ENCODE results near the gene DLGAP4. TPM values are rescaled to one million over a fixed set of nuclear protein-coding genes. Genes with fewer than 3 reads are reported as not detected.

The DLGAP4 gene
- polyA plus RNA-seq, 1 donor (not counting 4 experiments of a cell fraction or from before 2014, with no cell fraction given) = 9.6 TPM

- dilution Hi-C loops (cut with MboI; ENCODE audit: extremely low pct_ligation_motif_present, low sequenced_read_pairs) = no loop called here
- Histone ChIP-seq H3K9me1 (ENCODE audit: control insufficient read depth, extremely low read depth, insufficient read depth, low read length) (no peaks in the 10 kb centered on the region), H3K4me1 (ENCODE audit: control insufficient read depth, extremely low read depth, insufficient read depth, low read length) (peaks cover 31% of the 10 kb centered on the region), H3K9ac (ENCODE audit: control insufficient read depth, extremely low read depth, insufficient read depth, low read length) (no peak overlapping the region), H3K36me3 (ENCODE audit: control insufficient read depth in 2 of 2, extremely low read depth in 1 of 2, insufficient read depth in 2 of 2, low read length in 2 of 2) (no peaks in the 10 kb centered on the region), H3K27me3 (ENCODE audit: control insufficient read depth, extremely low read depth, insufficient read depth, low read length) (no peaks in the 10 kb centered on the region), H3K9me3 (ENCODE audit: control insufficient read depth, low read depth, low read length) (no peaks in the 10 kb centered on the region), H3K27ac (ENCODE audit: control insufficient read depth, insufficient read depth, low read length) (no peak overlapping the region), H3K4me2 (ENCODE audit: control insufficient read depth, extremely low read depth, insufficient read depth, low read depth, low read length) (no peak overlapping the region), H3K4me3 (ENCODE audit: control insufficient read depth in 2 of 3, extremely low read depth in 1 of 3, insufficient read depth in 2 of 3, low read depth in 1 of 3, low read length in 3 of 3) (no peak overlapping the region), H3K79me2 (ENCODE audit: control insufficient read depth, insufficient read depth, low read length) (no peaks in the 10 kb centered on the region), H4K20me1 (ENCODE audit: control insufficient read depth, extremely low read depth, insufficient read depth, low read length) (no peaks in the 10 kb centered on the region), H2AFZ (ENCODE audit: control insufficient read depth, low read length) (no peak overlapping the region)
- TF ChIP-seq CTCF (optimal IDR thresholded peaks at IDR 0.05 in 1 of 3, IDR thresholded peaks at IDR 0.05 in 1 of 3, conservative IDR thresholded peaks at IDR 0.05 in 1 of 3; ENCODE audit: extremely low read depth in 1 of 3, insufficient read depth in 2 of 3, low read length in 3 of 3) (no peak), EZH2 (IDR thresholded peaks at IDR 0.05; ENCODE audit: low read length) (no peak)
- DNase-seq (ENCODE audit: low read depth, low spot score) (no peak), FAIRE-seq (no peak)
These were observed 105.8 kb downstream of the DLGAP4 start for GRCh38 chr20:36411861-36412454.

- no peak for TF ChIP-seq CTCF (optimal IDR thresholded peaks at IDR 0.05 in 1 of 3, IDR thresholded peaks at IDR 0.05 in 1 of 3, conservative IDR thresholded peaks at IDR 0.05 in 1 of 3; ENCODE audit: extremely low read depth in 1 of 3, insufficient read depth in 2 of 3, low read length in 3 of 3)
- TF ChIP-seq EZH2 (IDR thresholded peaks at IDR 0.05; ENCODE audit: low read length) = no peak
- H3K36me3 ChIP-seq (ENCODE audit: control insufficient read depth in 2 of 2, extremely low read depth in 1 of 2, insufficient read depth in 2 of 2, low read length in 2 of 2) = no peaks in the 10 kb centered on the region
- H3K27ac ChIP-seq (ENCODE audit: control insufficient read depth, insufficient read depth, low read length) = no peak overlapping the region
- no peaks in the 10 kb centered on the region for H3K27me3 ChIP-seq (ENCODE audit: control insufficient read depth, extremely low read depth, insufficient read depth, low read length)
- H3K4me3 ChIP-seq (ENCODE audit: control insufficient read depth in 2 of 3, extremely low read depth in 1 of 3, insufficient read depth in 2 of 3, low read depth in 1 of 3, low read length in 3 of 3) = no peak overlapping the region
- FAIRE-seq (no peak), DNase-seq (ENCODE audit: low read depth, low spot score) (no peak)
- peaks cover 13% of the 10 kb centered on the region for H3K4me1 ChIP-seq (ENCODE audit: control insufficient read depth, extremely low read depth, insufficient read depth, low read length)
- no peaks in the 10 kb centered on the region for H3K9me1 ChIP-seq (ENCODE audit: control insufficient read depth, extremely low read depth, insufficient read depth, low read length)
- H3K9ac ChIP-seq (ENCODE audit: control insufficient read depth, extremely low read depth, insufficient read depth, low read length) = no peak overlapping the region
- dilution Hi-C loops (cut with MboI; ENCODE audit: extremely low pct_ligation_motif_present, low sequenced_read_pairs) = no loop called here
- H3K4me2 ChIP-seq (ENCODE audit: control insufficient read depth, extremely low read depth, insufficient read depth, low read depth, low read length) = no peak overlapping the region
- no peaks in the 10 kb centered on the region for H4K20me1 ChIP-seq (ENCODE audit: control insufficient read depth, extremely low read depth, insufficient read depth, low read length)
- no peak overlapping the region for H2AFZ ChIP-seq (ENCODE audit: control insufficient read depth, low read length)
- H3K79me2 ChIP-seq (ENCODE audit: control insufficient read depth, insufficient read depth, low read length) = no peaks in the 10 kb centered on the region
- H3K9me3 ChIP-seq (ENCODE audit: control insufficient read depth, low read depth, low read length) = no peaks in the 10 kb centered on the region
These were observed 109.4 kb downstream of the DLGAP4 start for GRCh38 chr20:36415475-36416002.
